Sigmoid colon (tissue), 7 donors: Measurements from ENCODE around the gene C1QTNF6. TPM values are rescaled to one million over a fixed set of nuclear protein-coding genes. Genes with fewer than 3 reads are reported as not detected.

Experiments
- DNase-seq: peaks from one replicate; pipeline ENCODE4 v3.0.0-alpha.2; 2019
- H3K27ac ChIP-seq, 4 donors: fragments of 200-600 bp; sonication (generic); one replicate each; pipeline ENCODE4 v1.5.1; 2016 to 2019; ENCODE audit warnings: mild to moderate bottlenecking in 1 of 4
- H3K27me3 ChIP-seq, 3 donors: fragments of 200-600 bp; sonication (generic); one replicate each; pipeline ENCODE4 v1.5.1; 2019; ENCODE audit warnings: mild to moderate bottlenecking in 1 of 3
- H3K36me3 ChIP-seq, 4 donors: fragments of 200-600 bp; sonication (generic); one replicate each; pipeline ENCODE4 v1.5.1; 2016 to 2019
- H3K4me1 ChIP-seq, 4 donors: fragments of 200-600 bp; sonication (generic); one replicate each; pipeline ENCODE4 v1.5.1; 2017 to 2019
- H3K4me3 ChIP-seq, 4 donors: fragments of 200-600 bp; sonication (generic); one replicate each; pipeline ENCODE4 v1.5.1; 2017 to 2019; ENCODE audit warnings: mild to moderate bottlenecking in 2 of 4, moderate library complexity in 1 of 4
- H3K9me3 ChIP-seq, 4 donors: fragments of 200-600 bp in 3 of 4; sonication (generic) in 3 of 4; one replicate each; pipeline versions ENCODE4 v1.5.1 to v1.6.1; 2013 to 2019
- CTCF ChIP-seq, 4 experiments: fragments of 450-650 bp in 3 of 4; fragments of 200-600 bp in 1 of 4; IDR thresholded peaks; one replicate each; pipeline ENCODE4 v1.5.1; 2016 to 2019; ENCODE audit warnings: antibody characterized with exemption in 4 of 4, mild to moderate bottlenecking in 3 of 4, moderate library complexity in 2 of 4
- EP300 ChIP-seq, 4 donors: sonication (generic); formaldehyde crosslinking; IDR thresholded peaks; one replicate each; pipeline ENCODE4 v1.6.1; 2017; ENCODE audit warnings: antibody characterized with exemption in 4 of 4
- POLR2A ChIP-seq, 2 donors: fragments of 450-650 bp; IDR thresholded peaks; one replicate each; pipeline ENCODE4 v1.6.1; 2016; ENCODE audit warnings: antibody characterized with exemption in 2 of 2, mild to moderate bottlenecking in 2 of 2, moderate library complexity in 2 of 2
- POLR2AphosphoS5 ChIP-seq, 4 donors: sonication (generic); formaldehyde crosslinking; IDR thresholded peaks; one replicate each; pipeline ENCODE4 v1.6.1; 2017; ENCODE audit warnings: antibody characterized with exemption in 4 of 4
- WGBS, 2 donors: extraction: QIAGEN DNeasy Blood & Tissue Kit; methylation state at CpG; one replicate each; pipeline ENCODE4 v1.1.7; 2013; 5-methylcytosine and 5-hydroxymethylcytosine counted together
- intact Hi-C: fragments of 100-400 bp; cut with DNase I; formaldehyde crosslinking; loops from one replicate; pipeline ENCODE4 v1.15.1; 2023
- polyA plus RNA-seq, 3 donors: library from polyadenylated mRNA; stranded (reverse); fragments of 200-250 nt; gene quantifications; one replicate each; pipeline ENCODE4 v1.2.3, GENCODE V29; 2013
- total RNA-seq, 4 donors: library from RNA; depleted of rRNA; stranded (reverse); fragments of >200 nt; gene quantifications; one replicate each; pipeline ENCODE4 v1.1.0, GENCODE V29; 2016
- donor health status: healthy with polysubstance abuse.
- donor health status: Bipolar disorder and iron deficiency.
- donor health status: healthy.

Gene C1QTNF6
- total and polyA plus RNA-seq, 7 donors = 1.1 to 12.1 (median 1.8) TPM

GRCh38 chr22:37158963-37159290, 29.1 kb downstream of the C1QTNF6 start:
- TF ChIP-seq POLR2AphosphoS5 (IDR thresholded peaks at IDR 0.05) (no peak), POLR2A (IDR thresholded peaks at IDR 0.05) (no peak), EP300 (IDR thresholded peaks at IDR 0.05) (no peak), CTCF (IDR thresholded peaks at IDR 0.05) (no peak)
- Histone ChIP-seq H3K4me1 (no peaks in the 10 kb centered on the region), H3K4me3 (no peak overlapping the region), H3K27me3 (peaks cover 0 to 3% (median 0%) of the 10 kb centered on the region in 3 donors), H3K9me3 (no peaks in the 10 kb centered on the region), H3K27ac (no peak overlapping the region), H3K36me3 (no peaks in the 10 kb centered on the region)
- 80 to 81% methylated on average over 5 of the region's 5 CpGs for WGBS, 2 donors
- intact Hi-C loops = no loop called here
- DNase-seq = no peak

- intact Hi-C loops = no loop called here
- Histone ChIP-seq H3K4me1 (no peaks in the 10 kb centered on the region), H3K27me3 (peaks cover 0 to 3% (median 0%) of the 10 kb centered on the region in 3 donors), H3K27ac (no peak overlapping the region), H3K9me3 (no peaks in the 10 kb centered on the region), H3K4me3 (no peak overlapping the region), H3K36me3 (no peaks in the 10 kb centered on the region)
- TF ChIP-seq EP300 (IDR thresholded peaks at IDR 0.05) (no peak), POLR2A (IDR thresholded peaks at IDR 0.05) (no peak), CTCF (IDR thresholded peaks at IDR 0.05) (no peak), POLR2AphosphoS5 (IDR thresholded peaks at IDR 0.05) (no peak)
- WGBS, 2 donors = 70 to 85% methylated on average over 13 of the region's 13 CpGs
- DNase-seq = no peak
Observed at GRCh38 chr22:37157516-37158285, 30.3 kb downstream of the C1QTNF6 start.

GRCh38 chr22:37156686-37157435, 31.2 kb downstream of the C1QTNF6 start:
- H3K4me3 ChIP-seq = no peak overlapping the region
- DNase-seq = no peak
- H3K27me3 ChIP-seq = peaks cover 0 to 3% (median 0%) of the 10 kb centered on the region in 3 donors
- WGBS, 2 donors = 75 to 82% methylated on average over 13 of the region's 13 CpGs
- intact Hi-C loops = no loop called here
- H3K9me3 ChIP-seq = no peaks in the 10 kb centered on the region
- no peak overlapping the region for H3K27ac ChIP-seq
- TF ChIP-seq EP300 (IDR thresholded peaks at IDR 0.05) (no peak), POLR2AphosphoS5 (IDR thresholded peaks at IDR 0.05) (no peak), CTCF (IDR thresholded peaks at IDR 0.05) (no peak), POLR2A (IDR thresholded peaks at IDR 0.05) (no peak)
- no peaks in the 10 kb centered on the region for H3K36me3 ChIP-seq
- no peaks in the 10 kb centered on the region for H3K4me1 ChIP-seq

- TF ChIP-seq EP300 (IDR thresholded peaks at IDR 0.05) (no peak), CTCF (IDR thresholded peaks at IDR 0.05) (no peak), POLR2AphosphoS5 (IDR thresholded peaks at IDR 0.05) (no peak), POLR2A (IDR thresholded peaks at IDR 0.05) (no peak)
- Histone ChIP-seq H3K4me1 (no peaks in the 10 kb centered on the region), H3K27ac (no peak overlapping the region), H3K27me3 (peaks cover 0 to 3% (median 0%) of the 10 kb centered on the region in 3 donors), H3K9me3 (no peaks in the 10 kb centered on the region), H3K4me3 (no peak overlapping the region), H3K36me3 (no peaks in the 10 kb centered on the region)
- no peak for DNase-seq
- intact Hi-C loops = no loop called here
- whole genome bisulfite sequencing, 2 donors = 95 to 96% methylated on average over 8 of the region's 8 CpGs
Observed at GRCh38 chr22:37155971-37156370, 32.1 kb downstream of the C1QTNF6 start.
